ENCODE measurements around the gene ZNF470.
A peak's percentile ranks its signal among the peaks of the same experiment; 100 is the strongest.

The ZNF470 gene

DNA sequence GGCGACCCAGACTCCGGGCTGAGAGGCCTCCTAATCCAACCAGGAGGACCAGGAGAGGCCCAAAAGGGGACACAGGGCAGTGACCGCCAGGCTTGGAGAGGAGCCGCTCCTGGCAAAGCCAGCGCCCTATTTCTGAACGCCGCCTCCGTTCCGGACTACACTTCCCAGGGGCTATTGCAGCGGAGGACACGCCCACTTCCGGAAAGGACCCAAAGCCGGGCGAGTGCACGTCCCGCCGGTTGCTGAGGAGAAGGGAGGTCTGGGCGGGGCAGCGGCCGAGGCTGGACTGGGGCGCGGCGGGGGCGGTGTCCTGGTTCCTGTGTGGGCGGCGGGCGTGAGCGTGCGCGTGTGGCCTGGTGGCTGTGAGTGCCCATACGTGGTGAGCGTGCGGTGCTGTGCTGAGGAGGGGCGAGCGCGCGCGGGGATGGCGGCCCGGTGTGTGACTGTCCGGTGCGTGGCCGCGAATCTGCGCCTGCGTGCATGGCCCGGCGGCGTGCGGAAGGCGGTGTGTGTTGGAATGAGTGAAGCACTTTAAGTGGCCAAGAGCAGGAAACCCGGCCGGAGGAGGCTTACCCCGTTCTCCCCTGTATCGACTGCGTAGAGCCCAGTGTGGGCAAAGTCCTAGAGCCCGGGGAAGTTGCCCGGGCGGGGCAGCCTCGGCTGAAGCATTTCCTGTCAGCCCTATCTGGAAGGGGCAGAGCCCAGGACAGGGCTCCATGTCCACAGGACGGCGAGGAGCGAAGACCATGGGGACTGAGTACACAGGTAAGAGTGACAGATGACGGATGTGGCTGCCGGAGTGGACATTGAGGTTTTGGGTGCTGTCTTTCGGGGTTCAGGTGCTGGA is at the start of gene ZNF470:
TSS of gene ZNF470 (plus strand) at position 195 of the 847 bp plus-strand sequence. CDS start 2,844 bp downstream, outside the sequence.
- peak; percentile 95 for DNase-seq

DNA sequence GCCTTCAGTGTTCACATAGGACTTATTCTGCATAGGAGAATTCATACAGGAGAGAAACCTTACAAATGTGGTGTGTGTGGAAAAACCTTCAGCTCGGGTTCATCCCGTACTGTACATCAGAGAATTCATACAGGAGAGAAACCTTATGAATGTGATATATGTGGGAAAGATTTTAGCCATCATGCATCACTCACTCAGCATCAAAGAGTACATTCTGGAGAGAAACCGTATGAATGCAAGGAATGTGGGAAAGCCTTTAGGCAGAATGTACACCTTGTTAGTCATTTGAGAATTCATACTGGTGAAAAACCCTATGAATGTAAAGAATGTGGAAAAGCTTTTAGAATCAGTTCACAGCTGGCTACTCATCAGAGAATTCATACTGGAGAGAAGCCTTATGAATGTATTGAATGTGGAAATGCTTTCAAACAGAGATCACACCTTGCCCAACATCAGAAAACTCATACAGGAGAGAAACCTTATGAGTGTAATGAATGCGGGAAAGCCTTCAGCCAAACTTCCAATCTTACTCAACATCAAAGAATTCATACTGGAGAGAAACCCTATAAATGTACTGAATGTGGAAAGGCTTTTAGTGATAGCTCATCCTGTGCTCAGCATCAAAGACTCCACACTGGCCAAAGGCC is 41.9 kb upstream of the ZNF470 start:
- no peak for DNase-seq

GRCh38 chr19:56537442-56537841 is 29.8 kb upstream of the ZNF470 start:
- no peak for DNase-seq

DNA sequence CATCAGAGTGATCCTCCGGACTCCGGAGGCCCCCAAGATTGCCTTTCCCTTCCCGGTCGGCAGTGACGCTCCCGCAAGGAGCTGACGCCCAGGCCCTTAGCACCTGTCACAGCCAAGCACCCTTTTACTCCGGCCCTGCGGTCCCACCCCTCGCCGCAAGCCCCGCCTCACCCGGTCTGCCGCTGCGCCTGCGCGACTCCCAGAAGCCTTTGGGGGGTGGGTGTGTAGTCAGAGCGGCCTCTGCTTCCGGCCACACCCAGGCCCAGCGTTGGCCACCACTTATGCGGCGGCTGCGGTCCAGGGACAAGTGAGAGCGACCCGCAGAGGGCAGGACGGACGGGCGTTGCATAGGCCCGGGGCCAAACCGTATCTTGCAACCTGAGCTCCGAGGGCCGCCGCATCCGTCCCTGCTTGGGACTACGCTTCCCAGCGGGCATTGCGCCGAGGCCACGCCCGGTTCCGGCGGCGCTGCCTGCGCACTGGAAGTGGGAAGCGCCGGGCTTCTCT is 29.0 kb upstream of the ZNF470 start:
- peak; percentile 94 for DNase-seq

- peak; percentile 92 for DNase-seq
Observed at GRCh38 chr19:56538761-56539263, 28.5 kb upstream of the ZNF470 start, which contains the start of gene ZFP28. ZFP28 (plus strand) TSS chr19:56538948; CDS start chr19:56539019, 71 bp downstream.

DNA sequence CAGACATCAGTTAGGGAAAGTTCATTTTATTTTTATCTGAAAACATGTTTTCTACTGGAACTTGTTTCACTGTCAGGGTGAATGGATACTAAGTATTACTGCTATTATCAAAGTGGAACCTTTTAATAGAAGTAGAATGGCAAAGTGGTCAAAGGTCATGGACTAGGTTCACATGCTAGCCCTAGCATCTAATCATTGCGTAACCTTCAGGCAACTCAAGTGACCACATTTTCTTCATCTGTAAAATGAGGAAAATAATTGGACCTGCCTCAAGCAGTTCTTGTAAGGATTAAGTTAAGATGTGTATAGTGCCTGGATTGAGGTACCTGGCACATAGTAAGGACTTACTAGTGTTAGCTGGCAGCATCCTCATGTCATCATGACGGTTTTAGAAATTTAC is 23.5 kb upstream of the ZNF470 start:
- DNase-seq: no peak

- DNase-seq: no peak
Observed at GRCh38 chr19:56547535-56547934, 19.7 kb upstream of the ZNF470 start.

DNA sequence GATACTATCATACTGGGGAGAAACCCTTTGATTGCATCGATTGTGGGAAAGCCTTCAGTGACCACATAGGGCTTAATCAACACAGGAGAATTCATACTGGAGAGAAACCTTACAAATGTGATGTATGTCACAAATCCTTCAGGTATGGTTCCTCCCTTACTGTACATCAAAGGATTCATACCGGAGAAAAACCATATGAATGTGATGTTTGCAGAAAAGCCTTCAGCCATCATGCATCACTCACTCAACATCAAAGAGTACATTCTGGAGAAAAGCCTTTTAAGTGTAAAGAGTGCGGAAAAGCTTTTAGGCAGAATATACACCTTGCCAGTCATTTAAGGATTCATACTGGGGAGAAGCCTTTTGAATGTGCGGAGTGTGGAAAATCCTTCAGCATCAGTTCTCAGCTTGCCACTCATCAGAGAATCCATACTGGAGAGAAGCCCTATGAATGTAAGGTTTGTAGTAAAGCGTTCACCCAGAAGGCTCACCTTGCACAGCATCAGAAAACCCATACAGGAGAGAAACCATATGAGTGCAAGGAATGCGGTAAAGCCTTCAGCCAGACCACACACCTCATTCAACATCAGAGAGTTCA is 12.9 kb upstream of the ZNF470 start:
- DNase-seq: no peak

GRCh38 chr19:56562766-56563165 is 4.5 kb upstream of the ZNF470 start:
- DNase-seq: no peak

DNA sequence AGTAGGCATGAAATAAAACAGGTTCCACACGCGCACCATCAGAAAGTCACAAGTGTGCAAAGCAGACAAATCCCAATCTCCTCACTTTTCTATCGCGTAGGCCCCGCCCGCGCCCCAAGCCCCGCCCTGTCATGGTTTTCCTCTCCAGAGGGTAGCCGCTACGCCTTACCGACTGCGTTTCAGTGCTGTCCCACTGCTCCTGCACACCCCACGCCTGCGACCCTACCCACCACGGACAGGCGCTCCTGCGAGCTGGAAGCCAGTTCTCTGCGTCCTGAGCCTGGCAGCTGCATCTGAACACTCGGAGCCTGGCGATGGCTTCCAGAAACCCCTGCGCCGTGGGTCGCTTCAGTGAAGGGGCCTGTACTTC is 379 bp upstream of the ZNF470 start:
- peak; percentile 68 for DNase-seq

GRCh38 chr19:56572589-56572988 is 5.3 kb downstream of the ZNF470 start:
- DNase-seq: no peak

DNA sequence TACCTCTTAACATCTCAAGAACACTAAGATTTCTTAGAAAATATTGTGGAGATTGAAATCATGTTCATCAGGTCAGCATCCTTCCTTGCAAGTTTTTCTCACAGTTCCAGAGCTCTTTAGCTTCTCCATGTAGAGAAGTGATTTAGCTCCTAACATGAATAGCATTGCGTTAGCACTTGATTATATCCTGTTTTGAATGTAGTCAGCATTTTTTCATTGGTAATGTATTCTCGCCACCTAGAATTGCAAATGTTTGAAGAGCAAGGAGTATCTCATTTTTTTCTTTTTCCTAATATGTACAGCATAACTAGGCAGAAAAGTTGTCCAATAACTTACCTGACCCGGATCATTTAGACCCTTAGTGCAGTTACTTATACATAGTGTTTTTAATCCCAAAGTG is 6.6 kb downstream of the ZNF470 start:
- no peak for DNase-seq

GRCh38 chr19:56577719-56578602 is 10.7 kb downstream of the ZNF470 start:
- no peak for DNase-seq

- DNase-seq: no peak
Observed at GRCh38 chr19:56594446-56594782, 27.1 kb downstream of the ZNF470 start.

DNA sequence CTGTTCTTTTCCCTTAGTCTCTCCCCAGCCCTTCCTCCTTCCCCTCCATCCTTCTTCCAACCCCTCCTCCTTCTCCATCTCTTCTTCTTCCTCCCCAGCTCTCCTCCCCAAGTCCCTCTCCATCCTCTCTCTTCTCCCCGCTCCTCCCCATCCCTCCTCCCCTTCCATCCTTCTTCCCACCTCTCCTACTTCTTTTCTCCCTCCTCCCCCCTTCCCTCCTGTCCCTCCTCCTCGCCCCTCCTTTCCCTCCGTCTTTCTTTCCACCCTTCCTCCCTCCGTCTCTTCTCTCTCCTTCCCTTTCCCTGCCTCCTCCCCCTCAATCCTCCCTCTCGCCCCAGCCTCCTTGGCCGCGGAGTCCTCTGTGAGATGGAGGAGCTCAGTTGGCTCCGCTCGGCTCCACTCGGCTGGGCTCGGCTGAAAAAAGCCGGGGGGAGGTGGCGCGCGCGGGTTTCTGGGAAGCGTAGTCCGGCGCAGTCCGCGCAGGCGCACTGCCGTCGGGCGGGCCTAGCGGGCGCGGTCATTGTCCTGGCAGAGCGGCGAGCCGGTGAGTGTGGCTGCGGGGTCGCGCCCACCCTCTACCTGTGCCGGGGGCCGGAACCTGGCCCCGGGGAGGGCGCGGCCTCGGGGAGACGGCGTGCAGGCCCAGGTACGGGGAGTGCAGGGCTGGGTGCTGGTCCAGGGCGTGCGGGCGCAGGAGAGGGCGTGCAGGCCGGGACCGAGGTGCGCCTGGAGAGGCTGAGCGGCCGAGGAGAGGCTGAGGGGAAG is 27.7 kb downstream of the ZNF470 start, which contains the start of gene ZNF71:
TSS of gene ZNF71 (plus strand) at position 520 of the 765 bp plus-strand sequence. CDS start 6,257 bp downstream, outside the sequence.
- peak; percentile 92 for DNase-seq

GRCh38 chr19:56595548-56595899 is 28.3 kb downstream of the ZNF470 start:
- DNase-seq: peak; percentile 28

- no peak for DNase-seq
Observed at GRCh38 chr19:56596676-56597075, 29.4 kb downstream of the ZNF470 start.

DNA sequence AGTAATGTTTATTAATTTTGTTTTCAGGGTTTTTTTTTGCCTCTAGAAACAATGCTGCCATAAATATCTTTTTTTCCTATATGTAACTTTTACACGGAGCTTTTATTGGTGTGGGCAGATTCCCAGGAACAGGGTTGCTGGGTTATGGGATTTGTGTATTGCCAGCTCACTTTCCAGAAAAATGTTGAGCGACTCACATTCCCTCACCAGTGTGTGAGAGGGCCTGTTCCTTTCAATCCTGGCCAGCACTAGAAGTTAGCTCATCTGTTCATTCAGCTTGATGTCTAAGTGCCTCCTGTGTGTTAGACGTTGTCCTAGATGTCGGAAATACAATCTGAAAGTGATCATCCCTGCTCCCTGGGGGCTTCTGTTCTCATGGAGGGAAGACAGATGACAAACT is 30.4 kb downstream of the ZNF470 start:
- DNase-seq: no peak

DNA sequence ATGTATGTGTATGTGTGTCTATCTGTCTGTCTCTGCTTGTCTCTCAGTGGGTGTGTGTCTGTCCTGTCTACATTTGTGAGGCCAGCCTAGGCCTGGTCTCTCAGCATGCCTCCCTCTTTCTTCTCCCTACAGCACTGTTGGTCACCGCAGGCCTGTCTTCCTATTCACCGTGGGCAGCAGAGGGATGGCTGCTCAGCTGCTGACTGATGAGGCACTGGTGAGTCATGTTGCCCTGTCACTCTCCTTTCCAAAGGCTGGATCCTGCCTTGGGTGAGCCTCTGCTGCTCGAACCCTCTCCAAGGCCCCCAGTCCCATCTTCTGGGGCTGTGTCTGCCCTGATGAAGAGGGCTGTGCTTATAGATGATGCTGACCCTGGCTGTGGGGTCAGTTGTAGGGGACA is 34.1 kb downstream of the ZNF470 start:
- no peak for DNase-seq

DNA sequence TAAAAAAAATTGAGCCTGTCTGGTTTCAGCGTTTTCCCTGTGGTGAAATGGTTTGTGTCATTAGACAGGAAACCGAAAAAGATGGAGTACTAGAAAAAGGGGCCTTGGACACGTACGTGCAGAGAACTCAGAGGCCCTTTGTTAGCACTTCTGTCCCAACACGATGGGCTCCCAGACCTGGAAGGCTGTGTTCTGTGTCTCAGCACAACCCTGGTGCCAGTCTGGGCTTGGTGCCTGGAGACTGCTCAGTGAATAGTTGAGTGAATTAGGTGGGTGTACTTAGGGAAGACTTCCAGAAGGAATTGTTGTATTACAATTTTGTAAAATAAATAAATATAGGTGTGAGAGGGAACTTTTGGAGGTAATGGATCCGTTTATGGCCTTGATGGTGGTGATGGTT is 36.6 kb downstream of the ZNF470 start:
- no peak for DNase-seq

DNA sequence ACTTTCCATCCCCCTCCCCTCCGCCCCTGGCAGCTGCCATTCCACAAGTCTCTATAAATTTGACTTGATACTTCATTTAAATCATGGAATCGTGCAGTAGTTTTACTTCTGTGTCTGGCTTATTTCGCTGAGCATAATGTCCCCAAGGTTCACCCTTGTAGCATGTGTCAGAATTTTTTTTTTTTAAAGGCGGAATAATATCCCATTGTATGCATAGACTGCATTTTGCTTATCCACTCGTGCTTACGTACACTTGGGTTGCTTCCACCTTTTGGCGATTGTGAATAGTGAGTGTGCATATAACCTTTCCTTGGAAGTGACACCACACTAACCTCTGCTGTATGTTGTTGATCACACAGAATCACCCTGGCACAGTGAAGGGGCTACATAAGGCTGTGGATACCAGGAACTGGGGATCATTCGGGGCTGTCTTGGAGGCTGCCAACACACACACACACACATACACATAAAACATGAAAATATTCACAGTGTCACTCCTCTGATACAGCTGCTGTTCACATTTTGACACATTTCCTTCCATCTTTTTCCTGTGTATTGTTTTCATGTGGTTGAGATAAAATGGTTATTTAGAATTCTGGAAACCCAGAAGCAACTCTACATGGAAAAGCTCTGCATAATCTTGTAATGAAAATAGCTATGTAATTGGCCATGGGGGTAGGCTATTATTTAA is 41.2 kb downstream of the ZNF470 start:
- no peak for DNase-seq
